HG03460 (cell line): ENCODE measurements around the gene SMARCE1.

Source experiments
- ATAC-seq: cut with Tn5 transposase; IDR thresholded peaks from one replicate; pipeline ENCODE4 v1.9.1; 2021; ENCODE audit not compliant: unreplicated experiment

SMARCE1 gene

DNA sequence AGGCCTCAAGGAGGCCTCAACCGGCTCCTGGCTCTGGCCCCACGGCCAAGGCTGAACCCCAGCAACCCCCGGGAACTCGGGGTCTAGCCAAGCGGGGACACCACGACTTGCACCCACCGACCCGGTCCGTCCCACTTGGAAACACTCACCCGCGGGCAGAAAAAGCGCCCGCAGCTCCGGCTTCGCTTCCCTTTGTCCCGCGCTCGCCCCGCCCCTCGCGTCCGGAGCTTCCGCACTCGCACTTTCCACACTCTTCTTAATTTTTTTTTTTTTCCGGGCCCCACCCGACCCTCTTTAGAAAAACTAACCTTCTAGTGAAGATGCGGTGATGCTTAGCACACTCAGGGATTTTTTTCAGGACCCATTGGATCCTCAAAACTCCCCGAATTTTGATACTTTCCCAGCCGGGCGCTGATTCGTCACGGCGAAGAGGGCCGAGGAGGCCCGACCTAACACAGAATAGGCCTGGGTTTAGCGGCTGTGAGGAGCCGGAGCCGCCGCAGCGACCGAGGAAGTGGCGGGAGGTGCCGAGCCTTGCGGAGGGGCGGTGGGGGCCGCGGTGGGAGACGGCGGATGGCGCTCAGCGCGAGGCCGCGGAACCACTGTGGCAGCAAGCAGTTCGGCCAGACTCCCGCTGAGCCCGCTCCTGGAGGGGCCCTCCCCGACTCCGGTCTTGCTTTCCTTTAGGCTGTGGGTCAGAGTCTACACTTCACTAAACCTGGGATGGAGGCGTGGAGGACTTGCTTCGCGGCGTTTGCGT is at the start of gene SMARCE1:
TSS of gene SMARCE1 (minus strand) at position 195 of the 760 bp plus-strand sequence. CDS start 2,016 bp downstream, outside the sequence.
- no peak for ATAC-seq

DNA sequence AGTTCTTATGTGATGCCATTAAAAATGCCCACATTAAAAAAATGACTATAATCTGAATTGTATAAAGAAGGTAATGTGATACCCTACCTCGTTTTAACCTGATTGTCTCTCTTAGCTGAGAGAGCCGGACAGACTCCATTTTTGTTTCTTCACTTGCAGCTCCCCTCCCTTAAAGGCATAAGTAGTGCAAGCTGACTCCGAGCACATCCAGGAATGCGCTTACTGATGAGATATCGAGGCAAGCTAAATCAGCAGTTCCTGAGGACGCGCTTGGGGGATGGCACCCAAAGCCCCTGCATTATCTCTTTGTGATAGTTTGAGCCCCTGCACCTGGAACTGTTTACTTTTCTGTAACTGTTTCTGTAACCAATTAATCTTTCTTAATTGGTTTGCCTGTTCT is 49.7 kb upstream of the SMARCE1 start:
- no peak for ATAC-seq

DNA sequence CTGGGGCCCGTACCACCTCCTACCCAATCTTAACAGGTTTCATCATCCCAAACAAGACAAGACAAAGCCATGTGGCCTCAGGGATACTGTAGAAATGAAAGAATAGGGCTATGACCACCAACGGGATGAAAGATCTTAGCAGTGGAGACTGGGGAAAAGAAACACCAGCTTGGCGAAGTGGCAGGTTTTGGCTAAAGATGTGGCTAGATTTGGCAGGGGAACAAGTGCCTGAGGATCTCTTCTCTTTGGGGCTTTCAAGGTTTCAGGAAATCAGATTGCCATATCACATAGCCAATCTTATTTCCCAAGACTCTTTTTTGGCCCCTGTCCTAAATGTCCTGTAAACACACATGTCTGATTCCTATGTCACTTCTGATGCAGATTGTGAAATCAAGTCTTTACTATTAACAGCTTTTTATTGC is 49.0 kb upstream of the SMARCE1 start:
- ATAC-seq: no peak

DNA sequence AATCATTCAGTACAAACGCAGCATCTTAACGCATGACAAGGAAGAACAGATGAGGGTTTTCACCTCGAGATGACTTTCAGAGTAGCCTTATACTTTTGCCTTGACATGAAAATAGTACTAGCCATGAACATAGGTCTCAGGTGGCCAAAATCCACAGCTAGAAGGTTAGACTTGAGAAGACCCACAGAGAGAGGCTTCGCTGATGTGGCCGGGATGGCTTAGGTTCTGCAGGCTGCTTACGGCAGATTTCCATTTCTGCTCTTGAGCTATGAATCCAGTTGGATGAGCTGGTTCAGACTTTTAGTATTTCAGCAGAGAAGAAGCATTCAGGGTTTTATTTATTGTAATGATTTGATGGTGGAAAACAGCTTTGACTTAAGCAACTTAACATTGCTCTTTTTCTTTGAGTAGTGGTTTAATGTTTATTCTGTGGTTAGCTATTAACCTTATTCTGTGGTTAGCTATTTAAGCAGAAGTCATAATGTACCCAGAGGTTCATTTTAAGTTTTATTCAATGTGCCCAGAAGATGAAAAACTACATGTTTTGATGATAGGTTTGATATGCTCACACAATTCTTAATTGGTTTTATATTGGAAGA is 48.4 kb upstream of the SMARCE1 start:
- ATAC-seq: no peak

DNA sequence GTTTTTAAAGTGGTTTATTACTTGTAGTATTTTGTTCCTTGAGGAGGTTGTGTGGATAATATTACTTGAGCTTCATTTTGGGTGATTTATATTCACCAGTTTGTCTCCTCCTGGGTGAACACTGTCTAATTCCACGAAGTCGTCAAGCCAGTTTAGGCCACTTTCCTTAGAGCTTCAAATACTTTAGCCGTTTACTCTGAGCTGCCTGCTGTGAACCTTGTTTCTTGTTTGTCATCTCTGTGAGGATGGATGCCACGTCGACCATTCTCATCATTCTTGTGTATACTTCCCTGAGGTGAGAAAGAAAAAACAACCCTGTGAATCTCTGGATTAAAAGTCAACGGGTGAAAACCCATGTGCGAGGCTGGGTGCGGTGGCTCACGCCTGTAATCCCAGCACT is 47.0 kb upstream of the SMARCE1 start:
- ATAC-seq: no peak

DNA sequence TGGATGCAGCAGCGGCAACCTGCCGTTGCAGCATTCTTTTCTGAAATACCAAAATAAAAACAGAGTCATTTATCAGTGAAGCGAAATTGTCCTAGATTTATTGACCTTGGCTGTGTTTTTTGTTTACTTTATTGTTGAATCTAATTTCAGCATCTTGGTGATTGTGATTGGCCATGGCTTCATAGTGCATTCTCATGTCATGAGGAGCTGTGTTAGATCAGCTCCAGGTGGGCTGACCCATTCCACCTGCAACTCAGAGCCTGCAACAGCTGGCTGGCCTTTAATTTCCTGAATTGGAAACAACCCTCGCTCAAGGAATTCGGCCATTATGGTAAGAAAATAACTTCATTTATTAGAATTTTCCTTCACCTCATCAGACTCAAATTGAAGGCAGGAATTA is 39.5 kb upstream of the SMARCE1 start:
- ATAC-seq: no peak

DNA sequence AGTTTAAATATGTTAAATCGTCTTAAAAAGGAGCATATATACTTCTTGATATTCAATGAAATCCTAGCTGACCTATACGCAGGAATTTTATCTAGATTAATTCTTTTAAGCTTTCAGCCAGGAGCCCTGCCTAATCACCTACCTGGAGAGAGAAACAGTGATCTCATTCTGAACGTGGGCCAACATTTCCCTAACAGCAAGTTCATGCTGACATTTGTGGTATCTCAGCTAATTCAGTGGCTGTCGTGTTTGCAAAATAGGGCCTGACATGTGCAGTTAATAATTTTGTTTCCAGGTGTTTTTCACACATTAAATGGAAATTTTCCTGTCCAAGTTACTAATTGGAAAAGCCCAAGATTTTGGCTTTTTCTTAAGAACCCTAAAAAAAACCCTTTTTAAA is 38.6 kb upstream of the SMARCE1 start:
- ATAC-seq: no peak

DNA sequence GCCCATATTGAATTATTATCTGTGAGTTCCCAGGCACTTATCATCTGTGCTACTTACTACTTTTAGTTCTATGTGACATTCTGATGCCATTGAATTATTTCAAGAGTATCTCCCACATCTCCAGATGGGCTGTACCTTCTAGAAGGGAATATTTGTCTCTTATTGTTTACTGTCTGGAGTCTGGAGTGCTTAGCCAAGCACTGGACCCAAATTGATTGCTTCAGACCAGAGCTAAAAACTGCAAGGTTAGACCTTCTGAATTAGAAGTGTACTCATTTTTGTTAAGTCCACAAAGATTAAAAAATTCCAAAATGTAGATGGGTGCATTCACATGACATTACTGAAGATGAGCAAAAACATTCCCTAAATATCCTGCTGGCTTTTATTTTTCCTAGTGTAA is 33.4 kb upstream of the SMARCE1 start:
- ATAC-seq: no peak

DNA sequence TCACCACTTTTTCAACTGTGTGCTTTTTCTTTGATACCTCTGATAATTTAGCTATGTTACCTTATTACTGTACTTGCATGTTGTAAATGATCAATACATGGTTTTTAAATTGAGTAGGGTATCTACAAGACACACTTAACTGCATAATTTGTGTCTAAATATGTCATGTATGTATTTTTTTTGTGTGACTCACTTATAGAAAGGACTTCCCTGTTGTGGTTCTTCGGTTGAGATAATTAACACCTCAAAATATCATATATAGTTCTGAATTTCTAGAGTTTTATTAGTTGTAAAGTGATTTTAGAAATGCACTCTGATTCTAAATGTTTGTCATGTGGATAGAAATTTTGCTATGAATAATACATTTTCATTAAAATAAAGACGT is 31.9 kb upstream of the SMARCE1 start:
- no peak for ATAC-seq

DNA sequence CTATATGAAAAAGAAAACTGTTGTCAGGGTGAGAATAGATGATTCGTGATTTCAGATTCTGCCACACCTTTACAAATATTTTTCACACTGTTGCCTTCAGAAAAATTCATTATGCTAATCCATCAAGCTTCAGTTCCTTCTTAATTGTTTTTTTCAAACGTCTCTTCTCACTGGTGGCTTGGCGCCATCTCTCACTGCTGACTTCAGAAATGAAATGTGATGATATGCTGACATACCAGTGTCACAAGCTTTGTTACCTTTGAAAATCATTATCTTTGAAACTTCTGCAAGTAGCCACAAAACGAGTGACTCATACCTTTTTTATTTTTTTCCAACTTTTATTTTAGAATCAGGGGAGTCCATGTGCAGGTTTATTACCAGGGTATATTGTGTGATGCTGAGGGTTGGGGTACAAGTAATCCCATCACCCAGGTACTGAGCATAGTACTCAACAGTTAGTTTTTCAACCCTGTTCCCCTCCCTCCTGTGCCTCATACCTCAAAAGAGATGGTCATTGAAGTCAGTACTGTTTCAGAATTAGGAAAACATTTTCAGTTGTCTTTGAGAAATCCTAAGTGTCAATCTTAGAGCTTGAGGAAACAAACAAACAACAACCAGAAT is 31.4 kb upstream of the SMARCE1 start:
- ATAC-seq: no peak

DNA sequence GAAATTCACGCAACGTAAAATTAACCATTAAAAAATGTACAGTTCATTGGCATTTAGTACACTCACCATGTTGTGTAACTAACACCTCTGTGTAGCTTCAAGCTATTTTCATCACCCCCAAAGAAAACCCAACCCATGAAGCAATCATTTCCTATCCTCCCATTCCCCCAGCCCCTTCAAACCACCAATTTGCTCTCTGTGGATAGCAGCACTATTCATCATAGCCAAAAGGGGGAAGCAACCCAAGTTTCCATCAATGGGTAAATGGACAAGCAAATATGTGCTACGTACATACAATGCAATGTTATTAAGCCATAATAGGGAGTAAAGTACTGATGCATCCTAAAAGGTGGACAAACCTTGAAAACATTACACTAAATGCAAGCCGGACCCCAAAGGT is 28.3 kb upstream of the SMARCE1 start:
- no peak for ATAC-seq

DNA sequence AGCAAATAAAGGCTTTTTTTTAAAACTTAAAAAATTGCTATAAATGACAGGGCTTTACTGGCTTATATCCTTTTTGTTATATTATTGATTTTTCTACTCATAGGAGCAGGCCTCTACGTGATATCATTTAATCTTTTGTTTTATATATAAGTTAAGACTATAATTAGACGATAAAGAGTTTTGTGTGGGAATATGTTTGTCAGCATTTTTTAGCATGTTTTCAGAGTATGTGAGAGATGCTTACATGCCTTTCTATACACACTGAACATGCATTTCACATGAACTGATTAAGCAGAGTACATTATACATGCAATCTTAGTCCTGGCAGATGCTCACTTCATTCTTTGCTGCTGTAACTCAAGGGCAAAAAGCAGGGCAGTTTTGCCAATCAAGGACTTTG is 25.0 kb upstream of the SMARCE1 start:
- ATAC-seq: no peak

DNA sequence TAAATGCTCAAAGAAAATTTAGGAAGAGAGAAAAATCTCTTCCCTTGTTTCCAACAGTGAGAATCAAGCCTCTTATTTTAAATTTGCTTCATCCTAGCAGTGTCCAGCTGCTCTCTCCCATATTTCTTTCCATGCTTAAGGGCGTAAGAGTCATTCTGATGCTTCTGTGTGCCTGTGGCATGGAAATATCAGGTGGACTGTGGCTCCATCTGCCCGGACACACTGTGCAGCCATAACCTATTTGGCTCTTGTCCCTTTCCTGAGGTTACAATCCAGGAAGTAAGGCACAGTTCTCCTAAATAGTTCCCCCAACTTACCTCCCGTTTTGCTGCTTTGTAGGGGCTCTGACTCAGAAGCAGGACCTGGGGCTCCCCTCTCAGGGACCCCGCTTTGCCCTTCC is 23.7 kb upstream of the SMARCE1 start:
- no peak for ATAC-seq

DNA sequence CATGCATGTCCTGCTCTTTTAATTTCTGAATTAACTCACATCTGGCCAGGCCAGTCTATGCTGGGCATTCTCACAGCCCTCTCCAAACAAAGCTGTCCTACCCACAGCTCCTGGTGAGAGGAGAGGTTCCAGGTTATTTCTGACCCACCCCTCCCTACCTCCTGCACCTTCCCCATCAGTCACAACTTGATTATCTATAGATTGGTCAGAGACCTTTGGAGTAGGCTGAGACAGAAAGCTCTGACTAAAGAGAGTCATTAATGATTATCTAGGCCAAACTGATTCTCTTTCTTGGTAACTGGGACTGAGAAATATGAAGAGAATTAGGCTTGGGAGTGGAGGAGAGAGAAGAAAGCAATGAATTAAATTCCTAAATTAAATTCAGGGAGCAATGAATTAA is 18.7 kb upstream of the SMARCE1 start:
- ATAC-seq: no peak

DNA sequence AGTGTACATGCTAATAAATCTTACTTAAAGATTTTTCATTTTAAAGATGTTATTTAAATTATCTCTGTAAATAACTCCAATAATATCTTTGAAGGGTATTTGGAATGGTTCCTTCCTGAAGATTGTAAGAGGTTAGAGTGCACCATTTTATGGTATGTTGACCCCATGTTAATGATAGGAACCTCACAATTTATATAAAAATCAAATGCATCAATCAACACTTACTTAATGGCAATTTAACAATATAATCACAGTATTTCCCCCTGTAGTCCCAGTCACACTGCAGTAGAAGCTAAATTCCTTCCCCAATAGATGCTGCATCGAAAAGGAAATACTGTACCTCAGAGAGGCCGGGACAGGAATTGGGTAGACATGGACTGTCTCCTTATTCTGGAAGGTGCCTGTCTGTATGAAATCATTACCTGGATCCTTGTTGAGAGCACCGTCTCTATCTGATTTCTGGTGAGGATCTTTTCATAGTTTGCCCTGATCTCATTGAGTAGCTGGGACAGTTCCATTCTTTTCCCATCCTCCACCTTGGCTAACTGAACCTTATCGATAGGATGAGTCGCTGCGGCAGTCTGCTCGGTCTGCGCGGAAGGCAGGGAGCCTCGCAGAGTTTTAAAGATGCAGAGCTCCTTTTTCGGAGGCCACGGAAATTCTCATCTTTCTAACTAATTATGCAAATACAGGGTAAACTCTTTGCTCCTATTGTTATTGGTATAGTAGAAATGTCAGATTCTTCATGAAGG is 17.1 kb upstream of the SMARCE1 start, which contains the start of gene KRT222:
TSS of gene KRT222 (minus strand) at position 596 of the 752 bp plus-strand sequence. CDS start at position 518, 78 bp downstream.
- no peak for ATAC-seq

DNA sequence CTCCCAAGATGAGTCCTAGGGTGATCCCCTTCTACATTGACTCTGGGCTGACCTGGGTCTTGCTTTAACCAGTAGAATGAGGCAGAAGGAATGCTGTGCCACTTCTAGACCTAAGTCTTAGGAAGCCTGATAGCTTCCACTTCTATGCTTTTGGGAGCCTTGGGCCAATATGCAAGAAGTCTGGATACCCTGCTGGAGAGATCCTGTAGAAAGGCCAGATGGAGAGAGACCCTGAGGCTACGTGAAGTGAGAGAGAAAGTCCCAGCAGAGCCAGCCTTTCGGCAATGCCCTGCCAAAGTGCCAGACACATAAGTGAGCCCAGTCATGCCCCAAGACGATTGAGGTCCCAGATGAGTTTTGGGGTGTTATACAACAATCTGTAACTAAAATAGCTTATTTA is 15.6 kb upstream of the SMARCE1 start:
- ATAC-seq: no peak

DNA sequence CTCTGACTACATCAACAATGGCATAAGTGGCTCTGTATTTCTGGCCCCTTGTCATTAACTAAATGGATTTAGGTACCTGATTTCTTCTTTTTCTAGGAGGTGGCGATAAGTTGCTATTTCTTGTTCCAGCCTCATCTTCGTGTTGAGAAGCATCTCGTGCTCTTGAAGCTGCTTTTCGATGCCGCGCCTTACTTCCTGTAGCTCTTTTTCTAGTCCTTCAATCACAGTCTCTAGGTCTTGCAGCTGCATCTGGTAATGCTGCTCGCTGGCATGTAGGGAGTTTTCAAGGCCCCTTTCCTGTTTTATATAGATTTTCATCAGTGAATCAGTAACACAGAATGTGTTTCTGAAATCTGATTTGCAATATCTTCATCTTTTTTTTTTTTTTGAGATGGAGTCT is 12.3 kb upstream of the SMARCE1 start:
- no peak for ATAC-seq

DNA sequence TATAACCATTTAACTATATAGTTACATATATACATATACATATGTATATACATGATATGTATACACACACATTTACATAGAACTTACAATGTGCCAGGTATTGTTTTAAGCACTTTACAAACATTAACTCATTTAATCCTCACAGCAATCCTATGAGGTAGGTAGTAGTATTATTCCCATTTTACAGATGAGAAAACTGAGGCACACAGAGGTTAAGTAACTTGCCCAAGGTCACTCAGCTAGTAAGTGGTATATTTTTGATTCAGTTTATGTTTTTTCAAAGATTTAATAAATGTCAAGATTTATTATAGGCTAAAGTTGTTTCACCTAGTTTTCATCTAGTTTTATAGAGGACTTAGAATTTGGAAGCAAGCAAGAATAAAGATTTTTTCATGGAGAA is 10.8 kb upstream of the SMARCE1 start:
- no peak for ATAC-seq

DNA sequence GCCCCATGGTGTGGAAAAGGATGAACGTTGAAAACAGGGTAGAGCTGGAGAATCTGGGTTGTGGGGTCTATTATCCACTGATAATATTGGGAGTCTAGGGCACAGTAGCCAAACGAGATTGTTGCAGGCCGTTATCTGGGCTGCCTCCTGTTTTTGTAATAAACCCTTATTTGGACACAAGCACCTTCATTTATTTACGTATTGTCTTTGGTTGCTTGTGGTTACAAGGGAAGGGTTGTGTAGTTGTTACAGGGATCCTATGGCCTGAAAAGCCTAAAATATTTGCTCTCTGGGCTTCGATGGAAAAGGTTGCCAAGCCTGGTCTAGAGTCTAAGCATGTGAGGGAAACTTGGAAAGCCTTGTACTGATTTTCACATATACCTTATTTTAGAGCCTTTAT is 4.3 kb upstream of the SMARCE1 start:
- no peak for ATAC-seq

DNA sequence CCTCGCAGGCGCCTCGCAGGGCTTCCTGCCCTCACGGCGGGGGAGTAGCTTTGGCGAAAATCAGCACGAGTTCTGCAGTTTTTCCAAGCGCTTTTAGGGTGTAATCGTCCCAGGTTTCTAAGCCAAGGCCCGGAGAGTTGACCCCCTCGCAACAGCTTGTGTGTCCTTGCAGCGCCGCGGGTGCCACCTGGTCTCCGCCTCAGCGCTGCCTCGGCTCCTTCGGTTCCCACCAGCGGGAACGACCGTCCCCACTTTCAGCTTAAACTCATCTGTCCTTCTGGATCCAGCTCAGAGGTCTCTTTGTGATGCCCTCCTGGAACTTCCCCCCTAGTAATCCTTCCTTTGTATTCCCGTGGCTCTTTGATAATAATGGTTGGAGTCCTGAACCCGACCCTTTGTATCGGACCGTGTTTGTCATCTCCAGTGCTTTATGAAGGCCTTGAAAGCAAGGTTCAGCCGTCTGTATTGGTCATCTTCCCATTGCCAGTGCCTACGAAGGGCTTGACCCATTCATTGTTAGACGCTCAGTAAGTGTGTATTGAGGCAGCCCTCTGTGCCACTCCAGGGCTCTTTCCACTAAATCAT is 858 bp upstream of the SMARCE1 start:
- ATAC-seq: no peak
